Measurements from ENCODE around the gene LRRC58.

DNA sequence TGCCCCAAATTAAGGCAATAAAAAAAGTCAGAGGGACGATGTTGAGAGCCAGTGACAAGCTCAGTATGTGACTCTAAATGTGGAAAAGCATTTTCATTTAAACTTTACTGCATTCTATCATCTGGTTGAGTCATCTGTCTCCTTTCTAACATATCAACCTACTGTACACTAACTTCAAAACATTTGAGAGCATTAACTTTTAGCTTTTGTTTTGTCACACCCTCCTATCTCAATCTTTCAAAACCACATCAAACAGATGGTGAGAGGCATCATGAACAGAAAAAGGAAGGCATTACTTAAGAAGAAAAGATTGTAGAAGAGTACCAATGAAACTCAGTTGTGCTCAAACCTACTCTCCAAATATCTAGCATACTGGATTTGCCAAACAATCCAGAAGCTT is 4.8 kb downstream of the LRRC58 start:
- TF ChIP-seq, protein P1, sequence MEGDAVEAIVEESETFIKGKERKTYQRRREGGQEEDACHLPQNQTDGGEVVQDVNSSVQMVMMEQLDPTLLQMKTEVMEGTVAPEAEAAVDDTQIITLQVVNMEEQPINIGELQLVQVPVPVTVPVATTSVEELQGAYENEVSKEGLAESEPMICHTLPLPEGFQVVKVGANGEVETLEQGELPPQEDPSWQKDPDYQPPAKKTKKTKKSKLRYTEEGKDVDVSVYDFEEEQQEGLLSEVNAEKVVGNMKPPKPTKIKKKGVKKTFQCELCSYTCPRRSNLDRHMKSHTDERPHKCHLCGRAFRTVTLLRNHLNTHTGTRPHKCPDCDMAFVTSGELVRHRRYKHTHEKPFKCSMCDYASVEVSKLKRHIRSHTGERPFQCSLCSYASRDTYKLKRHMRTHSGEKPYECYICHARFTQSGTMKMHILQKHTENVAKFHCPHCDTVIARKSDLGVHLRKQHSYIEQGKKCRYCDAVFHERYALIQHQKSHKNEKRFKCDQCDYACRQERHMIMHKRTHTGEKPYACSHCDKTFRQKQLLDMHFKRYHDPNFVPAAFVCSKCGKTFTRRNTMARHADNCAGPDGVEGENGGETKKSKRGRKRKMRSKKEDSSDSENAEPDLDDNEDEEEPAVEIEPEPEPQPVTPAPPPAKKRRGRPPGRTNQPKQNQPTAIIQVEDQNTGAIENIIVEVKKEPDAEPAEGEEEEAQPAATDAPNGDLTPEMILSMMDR (IDR thresholded peaks at IDR 0.05; ENCODE audit: low read length), result no peak
- TF ChIP-seq EZH2 (IDR thresholded peaks at IDR 0.05; ENCODE audit: borderline replicate concordance, low read length), result no peak

All from OCI-LY1 (cell line).